GM18861 (cell line): ENCODE results near the gene TMEM255B.
"Not testable (repeated sequence)": the region's sequence is repeated elsewhere in the genome, so short reads cannot be mapped to it uniquely, and the experiment has no call there.

Experiments used
- ATAC-seq: cut with Tn5 transposase; IDR thresholded peaks from one replicate; pipeline ENCODE4 v1.9.1; 2021; ENCODE audit not compliant: unreplicated experiment

The TMEM255B gene

DNA sequence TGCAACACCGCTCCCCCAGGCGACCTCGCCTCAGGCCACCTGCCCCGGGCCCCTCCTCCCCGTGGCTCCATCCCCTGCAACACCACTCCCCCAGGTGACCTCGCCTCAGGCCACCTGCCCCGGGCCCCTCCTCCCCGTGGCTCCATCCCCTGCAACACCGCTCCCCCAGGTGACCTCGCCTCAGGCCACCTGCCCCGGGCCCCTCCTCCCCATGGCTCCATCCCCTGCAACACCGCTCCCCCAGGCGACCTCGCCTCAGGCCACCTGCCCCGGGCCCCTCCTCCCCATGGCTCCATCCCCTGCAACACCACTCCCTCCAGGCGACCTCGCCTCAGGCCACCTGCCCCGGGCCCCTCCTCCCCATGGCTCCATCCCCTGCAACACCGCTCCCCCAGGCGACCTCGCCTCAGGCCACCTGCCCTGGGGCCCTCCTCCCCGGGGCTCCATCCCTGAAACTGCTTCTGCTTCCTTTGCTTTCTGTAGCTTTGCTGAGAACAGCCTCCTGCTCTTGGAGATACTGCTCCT is 71.5 kb downstream of the TMEM255B start:
- ATAC-seq: not testable (repeated sequence)

GRCh38 chr13:113831061-113831460 is 72.0 kb downstream of the TMEM255B start:
- ATAC-seq: no peak

DNA sequence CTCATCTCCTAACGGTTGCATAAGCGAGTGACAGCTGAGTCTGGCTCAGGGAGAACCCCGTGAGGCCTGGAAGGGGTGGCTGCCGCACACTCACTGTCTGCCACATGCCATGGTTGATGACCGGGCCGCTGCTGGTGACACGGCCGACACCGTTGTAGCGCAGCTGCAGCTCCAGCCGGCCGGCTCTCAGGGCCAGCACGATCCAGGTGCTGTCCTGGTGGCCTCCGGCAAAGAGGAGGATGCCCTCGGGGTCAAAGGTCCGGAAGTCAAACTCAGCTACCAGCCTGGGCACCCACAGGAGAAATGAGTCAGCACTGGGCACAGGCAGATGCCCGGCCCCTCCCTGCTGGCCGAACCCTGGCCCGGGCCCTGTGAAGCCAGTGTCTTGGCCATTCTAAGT is 73.2 kb downstream of the TMEM255B start:
- no peak for ATAC-seq

- ATAC-seq: no peak
Measured at GRCh38 chr13:113832631-113833030, 73.6 kb downstream of the TMEM255B start.

DNA sequence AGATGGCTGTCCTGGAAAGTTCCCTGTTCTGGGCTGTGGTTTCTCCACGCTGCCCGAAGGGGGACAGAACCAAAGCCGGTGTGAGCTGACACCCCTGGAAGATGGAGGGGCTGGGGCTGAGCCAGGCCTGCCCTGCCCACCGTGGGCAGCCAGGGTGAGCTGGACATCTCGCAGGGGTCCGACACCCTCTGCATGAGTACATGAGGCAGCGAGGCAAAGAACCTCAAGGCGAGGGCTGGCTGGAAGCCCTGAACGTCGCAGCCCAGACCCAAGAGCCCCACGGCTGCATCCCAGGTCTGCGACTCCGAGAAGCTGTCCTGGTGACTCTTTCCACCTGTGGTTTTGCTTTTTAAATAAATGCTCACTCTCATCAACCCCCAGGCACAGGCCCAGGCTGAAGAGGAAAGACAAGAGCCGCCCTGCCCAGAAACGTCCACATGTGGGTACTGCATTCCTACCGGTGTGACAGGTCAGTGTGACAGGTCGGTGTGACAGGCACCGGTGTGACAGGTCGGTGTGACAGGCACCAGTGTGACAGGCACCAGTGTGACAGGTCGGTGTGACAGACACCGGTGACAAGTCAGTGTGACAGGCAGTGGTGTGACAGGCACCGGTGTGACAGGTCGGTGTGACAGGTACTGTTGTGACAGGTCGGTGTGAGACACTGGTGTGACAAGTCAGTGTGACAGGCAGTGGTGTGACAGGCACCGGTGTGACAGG is 74.2 kb downstream of the TMEM255B start:
- no peak for ATAC-seq

DNA sequence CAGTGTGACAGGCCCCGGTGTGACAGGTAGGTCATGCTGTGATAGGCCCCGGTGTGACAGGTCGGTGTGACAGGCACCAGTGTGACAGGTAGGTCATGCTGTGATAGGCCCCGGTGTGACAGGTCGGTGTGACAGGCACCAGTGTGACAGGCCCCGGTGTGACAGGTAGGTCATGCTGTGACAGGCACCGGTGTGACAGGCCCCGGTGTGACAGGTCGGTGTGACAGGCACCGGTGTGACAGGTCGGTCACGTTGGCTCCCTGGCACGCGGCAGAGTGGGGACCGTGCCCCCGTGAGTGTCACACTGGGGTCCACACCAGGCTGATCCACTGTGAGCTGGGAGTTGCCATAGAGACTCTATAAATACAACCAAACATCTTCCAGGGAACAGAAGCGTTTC is 75.0 kb downstream of the TMEM255B start:
- not testable (repeated sequence) for ATAC-seq

- ATAC-seq: no peak
Measured at GRCh38 chr13:113834496-113835200, 75.6 kb downstream of the TMEM255B start.

GRCh38 chr13:113835461-113836270 is 76.6 kb downstream of the TMEM255B start:
- no peak for ATAC-seq

- no peak for ATAC-seq
Measured at GRCh38 chr13:113836768-113837559, 77.9 kb downstream of the TMEM255B start.

DNA sequence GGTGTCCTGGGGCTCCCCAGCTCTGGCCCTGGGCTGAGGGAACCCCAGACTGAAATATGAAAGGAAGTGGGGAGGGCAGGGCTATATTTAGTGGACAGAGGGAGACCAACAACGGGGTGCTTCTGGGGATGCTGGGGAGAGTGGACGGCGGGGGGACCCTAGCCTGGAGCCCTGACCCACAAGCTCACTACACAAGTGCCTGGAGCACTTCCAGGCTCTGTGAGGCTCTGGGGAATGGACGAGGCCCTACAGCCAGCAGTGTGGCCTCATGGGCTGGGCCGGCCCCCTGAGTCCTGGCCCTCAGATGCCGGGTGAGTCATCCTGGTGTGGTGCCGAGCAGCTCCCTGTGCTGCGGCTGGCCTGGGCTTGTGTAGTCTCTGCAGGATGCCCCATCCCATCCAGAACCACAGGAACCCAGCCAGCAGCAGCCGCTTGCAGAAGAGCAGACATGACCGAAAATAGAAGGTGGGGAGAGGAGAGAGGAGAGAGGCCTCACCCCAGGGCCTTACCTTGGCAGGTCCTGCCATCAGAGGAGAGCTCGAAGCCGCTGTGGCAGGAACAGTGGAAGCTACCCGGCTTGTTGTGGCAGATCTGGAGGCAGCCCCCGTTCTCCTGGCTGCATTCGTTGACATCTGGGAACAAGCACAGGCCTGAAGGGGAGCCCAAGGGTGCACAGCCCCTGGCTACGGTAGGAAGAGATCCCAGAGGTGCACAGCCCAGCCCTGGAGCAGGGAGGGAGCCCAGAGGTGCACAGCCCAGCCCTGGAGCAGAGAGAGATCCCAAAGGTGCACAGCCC is 78.7 kb downstream of the TMEM255B start:
- no peak for ATAC-seq

GRCh38 chr13:113838711-113839201 is 79.7 kb downstream of the TMEM255B start:
- ATAC-seq: no peak

GRCh38 chr13:113839536-113840204 is 80.6 kb downstream of the TMEM255B start:
- no peak for ATAC-seq

GRCh38 chr13:113840541-113841352 is 81.7 kb downstream of the TMEM255B start:
- no peak for ATAC-seq

DNA sequence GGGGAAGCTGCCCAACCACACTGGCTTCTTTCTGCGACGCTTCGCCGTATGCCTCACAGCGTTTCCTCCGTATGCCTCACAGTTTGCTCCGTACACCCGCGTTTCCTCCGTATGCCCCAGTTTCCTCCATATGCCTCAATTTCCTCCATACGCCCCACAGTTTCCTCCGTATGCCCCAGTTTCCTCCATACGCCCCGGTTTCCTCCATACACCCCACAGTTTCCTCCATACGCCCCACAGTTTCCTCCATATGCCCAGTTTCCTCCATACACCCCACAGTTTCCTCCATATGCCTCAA is 82.3 kb downstream of the TMEM255B start:
- ATAC-seq: no peak

- no peak for ATAC-seq
Measured at GRCh38 chr13:113842336-113843062, 83.5 kb downstream of the TMEM255B start.

DNA sequence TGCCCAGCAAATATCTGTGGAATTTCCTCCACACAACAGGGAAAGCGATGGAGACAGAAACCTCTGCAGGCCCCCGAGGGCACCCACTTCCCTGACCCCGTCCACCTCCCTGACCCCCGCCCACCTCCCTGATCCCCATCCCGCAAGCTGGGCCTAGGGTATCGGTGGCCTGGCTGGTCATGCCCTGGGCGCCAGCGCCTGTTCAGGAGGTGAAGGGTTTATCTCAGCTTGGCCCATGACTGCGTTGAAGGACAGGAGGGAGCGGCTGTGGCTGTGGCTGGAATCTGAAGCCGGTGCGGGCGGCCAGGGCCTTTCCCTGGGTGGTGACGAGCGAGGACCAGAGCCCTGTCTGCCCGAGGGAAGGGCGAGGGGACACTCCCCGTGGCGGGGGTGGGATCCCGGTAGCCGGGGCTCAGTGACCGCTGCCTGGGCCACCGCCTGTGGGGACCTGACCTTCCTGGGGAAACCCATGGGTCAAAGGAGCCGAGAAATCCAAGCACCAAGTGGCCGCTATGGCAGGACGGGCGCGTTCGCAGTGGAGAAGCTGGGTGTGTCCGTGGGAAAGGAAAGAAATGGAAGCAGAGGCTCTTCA is 84.1 kb downstream of the TMEM255B start:
- no peak for ATAC-seq

- ATAC-seq: no peak
Measured at GRCh38 chr13:113843864-113844556, 85.0 kb downstream of the TMEM255B start.
